D721Med (cell line): ENCODE data around the gene KLF13.

ENCODE experiments used
- DNase-seq: peaks from one replicate; pipeline ENCODE4 v3.0.0; 2011; ENCODE audit warnings: low spot score; ENCODE audit not compliant: insufficient read length
- FAIRE-seq: peaks from 2 replicates; lab custom pipeline; 2011; peaks lifted over from hg19 to GRCh38; lab: Jason Lieb, UNC
- CTCF ChIP-seq: IDR thresholded peaks from 2 replicates; pipeline ENCODE4 v1.5.1; 2012; ENCODE audit warnings: mild to moderate bottlenecking, control low read depth; ENCODE audit not compliant: insufficient read depth; ENCODE audit errors: missing control alignments

The KLF13 gene

GRCh38 chr15:31404345-31404744, 77.7 kb downstream of the KLF13 start:
- FAIRE-seq, result no peak
- no peak for TF ChIP-seq CTCF
- DNase-seq, result no peak

- DNase-seq, result no peak
- FAIRE-seq, result no peak
- TF ChIP-seq CTCF, result no peak
Measured at GRCh38 chr15:31405200-31405920, 78.7 kb downstream of the KLF13 start.

GRCh38 chr15:31407376-31407775, 80.7 kb downstream of the KLF13 start:
- FAIRE-seq (no peak), DNase-seq (no peak)
- no peak for TF ChIP-seq CTCF

GRCh38 chr15:31407851-31408250, 81.2 kb downstream of the KLF13 start:
- DNase-seq (no peak), FAIRE-seq (no peak)
- TF ChIP-seq CTCF, result no peak

DNA sequence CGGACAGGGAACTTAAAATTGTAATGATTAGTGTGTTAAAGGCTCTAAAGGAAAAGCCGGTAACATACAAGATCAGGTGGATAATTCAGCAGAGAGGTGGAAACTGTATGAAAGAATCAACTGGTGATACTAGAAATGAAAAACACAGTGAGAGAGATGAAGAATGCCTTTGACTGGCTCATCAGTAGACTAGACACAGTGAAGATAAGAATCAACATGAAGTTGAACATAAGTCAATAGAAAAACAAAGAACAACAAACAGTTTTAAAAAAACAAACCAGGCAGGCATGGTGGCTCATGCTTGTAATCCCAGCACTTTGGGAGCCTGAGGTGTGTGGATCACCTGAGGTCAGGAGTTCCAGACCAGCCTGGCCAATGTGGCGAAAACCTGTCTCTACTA, 82.1 kb downstream of the KLF13 start:
- DNase-seq (no peak), FAIRE-seq (no peak)
- TF ChIP-seq CTCF, result no peak

GRCh38 chr15:31409171-31409570, 82.5 kb downstream of the KLF13 start:
- no peak for TF ChIP-seq CTCF
- FAIRE-seq, result no peak
- no peak for DNase-seq

- FAIRE-seq (no peak), DNase-seq (no peak)
Measured at GRCh38 chr15:31412824-31413223, 86.2 kb downstream of the KLF13 start.

More at GRCh38 chr15:31412824-31413223, 86.2 kb downstream of the KLF13 start:
- no peak for TF ChIP-seq CTCF
